GM12801 (cell line): ENCODE data around the gene SYTL2.

Source experiments
- CTCF ChIP-seq: IDR thresholded peaks from one replicate; pipeline ENCODE4 v1.5.1; 2011; ENCODE audit warnings: control low read depth; ENCODE audit not compliant: insufficient read length; ENCODE audit errors: extremely low read depth

SYTL2 gene

DNA sequence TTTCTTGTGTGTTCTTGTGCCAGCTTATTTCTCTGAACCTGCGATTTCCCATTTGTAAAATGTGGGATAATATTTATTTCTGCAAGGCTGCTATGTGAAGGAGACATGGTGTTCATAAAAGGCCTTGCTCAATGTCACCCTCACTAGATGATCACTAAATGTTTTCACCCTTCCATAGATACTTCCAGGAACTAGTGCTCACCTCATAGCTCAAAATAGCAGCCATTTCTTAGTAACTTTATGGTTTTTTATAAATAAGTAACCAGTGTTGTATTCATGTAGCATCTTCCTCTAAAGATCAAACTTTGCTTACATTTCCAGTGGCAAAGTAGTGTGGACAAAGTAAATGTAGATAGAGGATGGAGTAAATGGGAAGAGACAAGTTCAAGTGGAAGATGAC, 23.8 kb downstream of the SYTL2 start:
- no peak for TF ChIP-seq CTCF

GRCh38 chr11:85784480-85785265, 26.3 kb downstream of the SYTL2 start:
- no peak for TF ChIP-seq CTCF

- no peak for TF ChIP-seq CTCF
Measured at GRCh38 chr11:85783758-85784157, 27.2 kb downstream of the SYTL2 start.

DNA sequence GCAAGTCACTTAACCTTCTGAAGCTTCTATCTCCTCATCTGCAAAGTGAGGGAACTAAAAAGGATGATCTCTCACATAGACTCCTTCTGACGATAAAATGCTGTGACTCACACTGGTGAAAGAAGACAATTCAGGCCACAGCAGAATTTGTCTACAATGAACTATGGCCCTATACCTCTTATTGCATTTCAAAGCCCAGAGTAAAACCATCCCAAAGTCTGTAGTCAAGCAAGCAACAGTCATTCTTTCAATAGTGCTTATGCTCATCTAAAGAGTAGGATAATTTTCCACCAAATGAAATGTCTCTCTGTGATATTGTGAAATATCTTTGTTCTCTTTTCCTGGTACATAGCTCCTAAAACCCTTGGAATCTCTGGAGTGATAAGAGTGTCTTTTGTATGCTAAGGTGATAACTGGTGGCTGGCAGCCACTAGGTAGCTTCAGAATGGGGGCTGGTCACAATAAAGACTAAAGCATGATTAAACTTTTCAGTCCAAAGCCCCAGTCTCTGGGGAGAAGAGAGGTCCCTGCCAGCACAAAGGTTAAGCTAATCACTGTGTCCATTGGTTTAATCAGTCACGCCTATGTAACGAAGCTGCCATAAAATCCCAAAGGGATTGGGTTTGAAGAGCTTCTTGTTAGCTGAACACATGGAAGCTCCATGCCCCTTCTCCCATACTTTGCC, 30.8 kb downstream of the SYTL2 start:
- TF ChIP-seq CTCF: no peak

- no peak for TF ChIP-seq CTCF
Measured at GRCh38 chr11:85776951-85777602, 33.9 kb downstream of the SYTL2 start.

DNA sequence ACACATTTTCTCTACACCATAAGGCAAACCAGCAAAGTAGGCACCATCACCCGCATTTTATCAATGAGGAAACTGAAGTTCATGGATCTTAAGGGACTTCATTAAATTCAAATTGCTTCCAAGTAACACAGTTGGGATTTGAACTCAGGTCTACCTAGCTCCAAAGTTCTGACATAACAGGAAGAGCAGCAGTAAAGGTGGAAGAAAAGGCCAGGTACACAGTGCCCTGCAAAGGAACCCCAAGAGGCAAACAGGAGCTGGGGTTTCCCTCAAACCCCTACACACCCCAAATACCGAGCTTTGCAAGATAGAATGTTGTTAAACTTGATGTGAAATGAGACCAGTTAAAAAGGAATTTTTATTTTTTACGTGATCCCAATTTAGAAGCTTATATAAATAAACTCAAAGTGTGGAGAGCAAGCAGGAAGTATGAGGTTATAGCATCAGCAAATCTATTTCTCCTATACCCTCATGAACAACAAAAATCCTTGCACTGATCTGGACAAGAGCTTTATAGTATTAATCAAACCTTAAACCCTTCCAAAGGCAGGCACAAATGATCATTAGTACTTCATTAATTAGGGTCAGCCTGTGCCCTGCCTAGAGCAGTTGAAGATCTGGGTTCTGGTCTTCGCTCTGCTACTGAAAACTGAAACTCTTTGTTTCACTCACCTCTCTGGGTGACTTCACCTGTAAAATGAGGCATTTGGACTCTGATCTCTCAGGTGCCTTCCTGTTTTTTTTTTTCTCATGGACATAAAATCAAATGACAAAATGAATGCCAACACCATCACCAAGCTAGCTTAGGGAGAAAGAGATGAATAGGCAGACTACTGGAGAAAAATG, 36.5 kb downstream of the SYTL2 start:
- TF ChIP-seq CTCF: no peak

DNA sequence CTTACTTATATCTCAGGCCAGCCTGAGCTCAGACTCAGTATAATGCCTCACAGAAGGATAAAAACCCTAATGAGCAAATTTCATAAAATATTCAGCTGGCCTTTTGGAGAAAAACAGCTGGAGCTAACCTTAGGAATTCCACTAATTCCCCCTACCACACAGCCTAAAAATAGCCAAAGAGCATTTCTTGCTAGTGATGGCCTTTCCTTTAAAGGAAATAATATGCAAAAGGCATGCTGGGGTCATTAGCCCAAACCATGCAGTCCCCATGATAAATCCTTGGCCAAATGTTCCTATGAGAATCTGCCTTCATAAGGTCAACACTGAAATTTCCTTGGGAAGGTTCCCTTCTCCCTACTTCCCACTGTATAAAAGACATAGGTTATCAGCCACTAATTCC, 38.2 kb downstream of the SYTL2 start:
- no peak for TF ChIP-seq CTCF
